ENCODE results near the gene ADGRL3.
"Not testable (repeated sequence)": the region's sequence is repeated elsewhere in the genome, so short reads cannot be mapped to it uniquely, and the experiment has no call there.

The ADGRL3 gene

GRCh38 chr4:61985426-61985825, 785.3 kb downstream of the ADGRL3 start:
- no peak overlapping the region for H3K4me3 ChIP-seq (ENCODE audit: low read depth, low read length, poor library complexity, severe bottlenecking)
- no peaks in the 10 kb centered on the region for H3F3A ChIP-seq (ENCODE audit: insufficient read depth, low read length)
- no peaks in the 10 kb centered on the region for H3K4me1 ChIP-seq (ENCODE audit: insufficient read depth, low read length, severe bottlenecking)
- H3K9me3 ChIP-seq (ENCODE audit: low read length), result no peaks in the 10 kb centered on the region
- H2AFZ ChIP-seq (ENCODE audit: low read length), result no peak overlapping the region
- no peaks in the 10 kb centered on the region for H3K79me2 ChIP-seq (ENCODE audit: insufficient read depth, low read length)
- no peak overlapping the region for H3K9ac ChIP-seq (ENCODE audit: low read length)
- H3K27ac ChIP-seq (ENCODE audit: low read depth, low read length, poor library complexity, severe bottlenecking), result no peak overlapping the region
- H3K36me3 ChIP-seq (ENCODE audit: insufficient read depth, low read length), result no peaks in the 10 kb centered on the region
- H3K9me2 ChIP-seq (ENCODE audit: low read depth, low read length), result no peaks in the 10 kb centered on the region
- H3K27me3 ChIP-seq (ENCODE audit: insufficient read depth, low read length), result no peaks in the 10 kb centered on the region
- no peak for TF ChIP-seq EZH2 (IDR thresholded peaks at IDR 0.05; ENCODE audit: borderline replicate concordance, low read length)
- TF ChIP-seq, protein P1, sequence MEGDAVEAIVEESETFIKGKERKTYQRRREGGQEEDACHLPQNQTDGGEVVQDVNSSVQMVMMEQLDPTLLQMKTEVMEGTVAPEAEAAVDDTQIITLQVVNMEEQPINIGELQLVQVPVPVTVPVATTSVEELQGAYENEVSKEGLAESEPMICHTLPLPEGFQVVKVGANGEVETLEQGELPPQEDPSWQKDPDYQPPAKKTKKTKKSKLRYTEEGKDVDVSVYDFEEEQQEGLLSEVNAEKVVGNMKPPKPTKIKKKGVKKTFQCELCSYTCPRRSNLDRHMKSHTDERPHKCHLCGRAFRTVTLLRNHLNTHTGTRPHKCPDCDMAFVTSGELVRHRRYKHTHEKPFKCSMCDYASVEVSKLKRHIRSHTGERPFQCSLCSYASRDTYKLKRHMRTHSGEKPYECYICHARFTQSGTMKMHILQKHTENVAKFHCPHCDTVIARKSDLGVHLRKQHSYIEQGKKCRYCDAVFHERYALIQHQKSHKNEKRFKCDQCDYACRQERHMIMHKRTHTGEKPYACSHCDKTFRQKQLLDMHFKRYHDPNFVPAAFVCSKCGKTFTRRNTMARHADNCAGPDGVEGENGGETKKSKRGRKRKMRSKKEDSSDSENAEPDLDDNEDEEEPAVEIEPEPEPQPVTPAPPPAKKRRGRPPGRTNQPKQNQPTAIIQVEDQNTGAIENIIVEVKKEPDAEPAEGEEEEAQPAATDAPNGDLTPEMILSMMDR (IDR thresholded peaks at IDR 0.05; ENCODE audit: low read length), result no peak
- no peaks in the 10 kb centered on the region for H4K20me1 ChIP-seq (ENCODE audit: insufficient read depth, low read length)
- no peak overlapping the region for H3K4me2 ChIP-seq (ENCODE audit: low read length)

- not testable (repeated sequence) for H3K9me3 ChIP-seq (ENCODE audit: low read length); H3K4me1 ChIP-seq (ENCODE audit: insufficient read depth, low read length, severe bottlenecking); H2AFZ ChIP-seq (ENCODE audit: low read length); H3K27me3 ChIP-seq (ENCODE audit: insufficient read depth, low read length); H3K27ac ChIP-seq (ENCODE audit: low read depth, low read length, poor library complexity, severe bottlenecking); H3K9me2 ChIP-seq (ENCODE audit: low read depth, low read length); H3K4me2 ChIP-seq (ENCODE audit: low read length); H3K36me3 ChIP-seq (ENCODE audit: insufficient read depth, low read length); H3K9ac ChIP-seq (ENCODE audit: low read length); H3F3A ChIP-seq (ENCODE audit: insufficient read depth, low read length); H3K79me2 ChIP-seq (ENCODE audit: insufficient read depth, low read length); H4K20me1 ChIP-seq (ENCODE audit: insufficient read depth, low read length); H3K4me3 ChIP-seq (ENCODE audit: low read depth, low read length, poor library complexity, severe bottlenecking)
Measured at GRCh38 chr4:61986929-61987328, 786.8 kb downstream of the ADGRL3 start.

GRCh38 chr4:61992351-61992750, 792.2 kb downstream of the ADGRL3 start:
- Histone ChIP-seq H3K4me2 (ENCODE audit: low read length) (no peak overlapping the region), H3K9me2 (ENCODE audit: low read depth, low read length) (no peaks in the 10 kb centered on the region), H2AFZ (ENCODE audit: low read length) (no peak overlapping the region), H3F3A (ENCODE audit: insufficient read depth, low read length) (no peaks in the 10 kb centered on the region), H3K27ac (ENCODE audit: low read depth, low read length, poor library complexity, severe bottlenecking) (no peak overlapping the region), H3K4me3 (ENCODE audit: low read depth, low read length, poor library complexity, severe bottlenecking) (no peak overlapping the region), H3K9me3 (ENCODE audit: low read length) (no peaks in the 10 kb centered on the region), H3K36me3 (ENCODE audit: insufficient read depth, low read length) (no peaks in the 10 kb centered on the region), H3K4me1 (ENCODE audit: insufficient read depth, low read length, severe bottlenecking) (no peaks in the 10 kb centered on the region), H4K20me1 (ENCODE audit: insufficient read depth, low read length) (no peaks in the 10 kb centered on the region), H3K27me3 (ENCODE audit: insufficient read depth, low read length) (no peaks in the 10 kb centered on the region), H3K9ac (ENCODE audit: low read length) (no peak overlapping the region), H3K79me2 (ENCODE audit: insufficient read depth, low read length) (no peaks in the 10 kb centered on the region)
- TF ChIP-seq EZH2 (IDR thresholded peaks at IDR 0.05; ENCODE audit: borderline replicate concordance, low read length), result no peak
- TF ChIP-seq, protein P1 (IDR thresholded peaks at IDR 0.05; ENCODE audit: low read length), result no peak

GRCh38 chr4:61994036-61994435, 793.9 kb downstream of the ADGRL3 start:
- TF ChIP-seq, protein P1 (IDR thresholded peaks at IDR 0.05; ENCODE audit: low read length), result no peak
- no peak for TF ChIP-seq EZH2 (IDR thresholded peaks at IDR 0.05; ENCODE audit: borderline replicate concordance, low read length)
- no peaks in the 10 kb centered on the region for H3K9me3 ChIP-seq (ENCODE audit: low read length)
- no peaks in the 10 kb centered on the region for H3K79me2 ChIP-seq (ENCODE audit: insufficient read depth, low read length)
- H3K4me2 ChIP-seq (ENCODE audit: low read length), result no peak overlapping the region
- no peak overlapping the region for H2AFZ ChIP-seq (ENCODE audit: low read length)
- H3K9ac ChIP-seq (ENCODE audit: low read length), result no peak overlapping the region
- no peak overlapping the region for H3K27ac ChIP-seq (ENCODE audit: low read depth, low read length, poor library complexity, severe bottlenecking)
- H3F3A ChIP-seq (ENCODE audit: insufficient read depth, low read length), result no peaks in the 10 kb centered on the region
- no peaks in the 10 kb centered on the region for H4K20me1 ChIP-seq (ENCODE audit: insufficient read depth, low read length)
- H3K36me3 ChIP-seq (ENCODE audit: insufficient read depth, low read length), result no peaks in the 10 kb centered on the region
- H3K4me3 ChIP-seq (ENCODE audit: low read depth, low read length, poor library complexity, severe bottlenecking), result no peak overlapping the region
- no peaks in the 10 kb centered on the region for H3K4me1 ChIP-seq (ENCODE audit: insufficient read depth, low read length, severe bottlenecking)
- H3K9me2 ChIP-seq (ENCODE audit: low read depth, low read length), result no peaks in the 10 kb centered on the region
- H3K27me3 ChIP-seq (ENCODE audit: insufficient read depth, low read length), result no peaks in the 10 kb centered on the region

Data from OCI-LY1 (cell line).